IMR-90 (cell line): Measurements from ENCODE around the gene PERM1.

ENCODE experiments used
- CEBPB ChIP-seq: IDR thresholded peaks from 2 replicates; pipeline ENCODE4 v1.6.1; 2012; ENCODE audit warnings: low read depth, low read length, improper control_type of control experiment
- MAFK ChIP-seq: IDR thresholded peaks from 2 replicates; pipeline ENCODE4 v1.6.1; 2012; ENCODE audit warnings: low read depth, low read length, improper control_type of control experiment
- MAZ ChIP-seq: IDR thresholded peaks from 2 replicates; pipeline ENCODE4 v1.6.1; 2012; ENCODE audit warnings: low read depth, mild to moderate bottlenecking, low read length, improper control_type of control experiment, moderate library complexity, borderline replicate concordance
- MXI1 ChIP-seq: IDR thresholded peaks from 2 replicates; pipeline ENCODE4 v1.6.1; 2012; ENCODE audit warnings: low read depth, mild to moderate bottlenecking, low read length, moderate library complexity, borderline replicate concordance
- POLR2A ChIP-seq: IDR thresholded peaks from 2 replicates; pipeline ENCODE4 v1.6.1; 2012; ENCODE audit warnings: mild to moderate bottlenecking, low read depth, low read length
- RAD21 ChIP-seq: IDR thresholded peaks from 2 replicates; pipeline ENCODE4 v1.6.1; 2012; ENCODE audit warnings: low read length, improper control_type of control experiment
- RCOR1 ChIP-seq: IDR thresholded peaks from 2 replicates; pipeline ENCODE4 v1.6.1; 2012; ENCODE audit warnings: mild to moderate bottlenecking, low read length, improper control_type of control experiment; ENCODE audit not compliant: insufficient replicate concordance
- SMC3 ChIP-seq: fragments of 150-350 bp; IDR thresholded peaks from 2 replicates; pipeline ENCODE4 v1.6.1; 2016; ENCODE audit warnings: low read depth, mild to moderate bottlenecking, antibody characterized with exemption, low read length, moderate library complexity
- TF ChIP-seq, protein P1 (sequence below): conservative IDR thresholded peaks from 2 replicates; pipeline ENCODE4 v1.5.1; 2012; ENCODE audit warnings: mild to moderate bottlenecking, low read depth, low read length, improper control_type of control experiment
- TF ChIP-seq, protein P2 (sequence below): fragments of 150-350 bp; IDR thresholded peaks from 2 replicates; pipeline ENCODE4 v1.6.1; 2016; ENCODE audit warnings: low read depth, mild to moderate bottlenecking, low read length, moderate library complexity, borderline replicate concordance
- TF ChIP-seq, protein P3 (sequence below): fragments of 150-350 bp; IDR thresholded peaks from 2 replicates; pipeline ENCODE4 v1.6.1; 2017; ENCODE audit warnings: mild to moderate bottlenecking, antibody characterized with exemption, low read length, low read depth

DNA sequence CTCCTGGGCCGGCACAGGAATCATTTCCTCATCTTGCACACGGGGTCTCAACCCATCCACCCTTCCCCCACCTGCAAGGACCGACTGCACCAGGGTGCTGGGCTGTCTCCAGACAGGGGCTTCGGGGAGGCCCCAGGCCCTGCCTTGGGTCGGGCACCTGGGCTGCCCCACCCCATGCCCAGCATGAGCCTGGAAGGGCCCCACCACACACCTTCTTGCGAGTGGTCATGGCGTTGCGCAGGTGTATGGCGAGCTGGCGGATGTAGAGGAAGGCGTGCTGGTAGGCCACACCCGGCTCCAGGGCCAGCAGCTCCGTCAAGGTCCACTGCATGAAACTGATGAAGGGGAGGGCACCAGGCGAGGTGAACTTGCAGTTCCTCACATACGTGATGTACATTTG, 29.7 kb downstream of the PERM1 start:
- TF ChIP-seq, protein P1, sequence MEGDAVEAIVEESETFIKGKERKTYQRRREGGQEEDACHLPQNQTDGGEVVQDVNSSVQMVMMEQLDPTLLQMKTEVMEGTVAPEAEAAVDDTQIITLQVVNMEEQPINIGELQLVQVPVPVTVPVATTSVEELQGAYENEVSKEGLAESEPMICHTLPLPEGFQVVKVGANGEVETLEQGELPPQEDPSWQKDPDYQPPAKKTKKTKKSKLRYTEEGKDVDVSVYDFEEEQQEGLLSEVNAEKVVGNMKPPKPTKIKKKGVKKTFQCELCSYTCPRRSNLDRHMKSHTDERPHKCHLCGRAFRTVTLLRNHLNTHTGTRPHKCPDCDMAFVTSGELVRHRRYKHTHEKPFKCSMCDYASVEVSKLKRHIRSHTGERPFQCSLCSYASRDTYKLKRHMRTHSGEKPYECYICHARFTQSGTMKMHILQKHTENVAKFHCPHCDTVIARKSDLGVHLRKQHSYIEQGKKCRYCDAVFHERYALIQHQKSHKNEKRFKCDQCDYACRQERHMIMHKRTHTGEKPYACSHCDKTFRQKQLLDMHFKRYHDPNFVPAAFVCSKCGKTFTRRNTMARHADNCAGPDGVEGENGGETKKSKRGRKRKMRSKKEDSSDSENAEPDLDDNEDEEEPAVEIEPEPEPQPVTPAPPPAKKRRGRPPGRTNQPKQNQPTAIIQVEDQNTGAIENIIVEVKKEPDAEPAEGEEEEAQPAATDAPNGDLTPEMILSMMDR: no peak
- TF ChIP-seq MAZ (no peak), MXI1 (no peak), RCOR1 (no peak), POLR2A (no peak), MAFK (no peak), RAD21 (no peak), CEBPB (no peak), SMC3 (no peak)
- TF ChIP-seq, protein P2, sequence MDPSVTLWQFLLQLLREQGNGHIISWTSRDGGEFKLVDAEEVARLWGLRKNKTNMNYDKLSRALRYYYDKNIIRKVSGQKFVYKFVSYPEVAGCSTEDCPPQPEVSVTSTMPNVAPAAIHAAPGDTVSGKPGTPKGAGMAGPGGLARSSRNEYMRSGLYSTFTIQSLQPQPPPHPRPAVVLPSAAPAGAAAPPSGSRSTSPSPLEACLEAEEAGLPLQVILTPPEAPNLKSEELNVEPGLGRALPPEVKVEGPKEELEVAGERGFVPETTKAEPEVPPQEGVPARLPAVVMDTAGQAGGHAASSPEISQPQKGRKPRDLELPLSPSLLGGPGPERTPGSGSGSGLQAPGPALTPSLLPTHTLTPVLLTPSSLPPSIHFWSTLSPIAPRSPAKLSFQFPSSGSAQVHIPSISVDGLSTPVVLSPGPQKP: no peak
- TF ChIP-seq, protein P3, sequence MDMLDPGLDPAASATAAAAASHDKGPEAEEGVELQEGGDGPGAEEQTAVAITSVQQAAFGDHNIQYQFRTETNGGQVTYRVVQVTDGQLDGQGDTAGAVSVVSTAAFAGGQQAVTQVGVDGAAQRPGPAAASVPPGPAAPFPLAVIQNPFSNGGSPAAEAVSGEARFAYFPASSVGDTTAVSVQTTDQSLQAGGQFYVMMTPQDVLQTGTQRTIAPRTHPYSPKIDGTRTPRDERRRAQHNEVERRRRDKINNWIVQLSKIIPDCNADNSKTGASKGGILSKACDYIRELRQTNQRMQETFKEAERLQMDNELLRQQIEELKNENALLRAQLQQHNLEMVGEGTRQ: no peak
